HEK293T (cell line): Measurements from ENCODE around the gene ANO9.

Source experiments
- BHLHE40 ChIP-seq: fragments of 450-650 bp; IDR thresholded peaks from 2 replicates; pipeline ENCODE4 v1.6.1; 2016; ENCODE audit warnings: mild to moderate bottlenecking, moderate library complexity, borderline replicate concordance
- ELF4 ChIP-seq: fragments of 450-650 bp; IDR thresholded peaks from 2 replicates; pipeline ENCODE4 v1.6.1; 2017; ENCODE audit warnings: antibody characterized with exemption
- FOXA1 ChIP-seq: fragments of 450-650 bp; IDR thresholded peaks from 2 replicates; pipeline ENCODE4 v1.6.1; 2016; ENCODE audit warnings: mild to moderate bottlenecking
- FOXK2 ChIP-seq: fragments of 450-650 bp; IDR thresholded peaks from 2 replicates; pipeline ENCODE4 v1.6.1; 2016; ENCODE audit warnings: mild to moderate bottlenecking
- L3MBTL2 ChIP-seq: fragments of 450-650 bp; conservative IDR thresholded peaks from 2 replicates; pipeline ENCODE4 v1.6.1; 2016; ENCODE audit warnings: mild to moderate bottlenecking
- LEF1 ChIP-seq: fragments of 450-650 bp; IDR thresholded peaks from 2 replicates; pipeline ENCODE4 v1.6.1; 2017; ENCODE audit warnings: mild to moderate bottlenecking, borderline replicate concordance
- SP1 ChIP-seq: fragments of 450-650 bp; IDR thresholded peaks from 2 replicates; pipeline ENCODE4 v1.6.1; 2017

GRCh38 chr11:484616-485015, 42.8 kb upstream of the ANO9 start:
- TF ChIP-seq BHLHE40 (no peak), SP1 (no peak), FOXK2 (no peak), LEF1 (no peak), FOXA1 (no peak), ELF4 (no peak), L3MBTL2 (no peak)
